HCT116 (cell line): Measurements from ENCODE around the gene TSPOAP1. TPM values are rescaled to one million over a fixed set of nuclear protein-coding genes. Genes with fewer than 3 reads are reported as not detected.

Source experiments
- ATAC-seq: fragments of 200-7000 bp; cut with Tn5 transposase; 2 replicates; pipeline ENCODE4 v1.9.1; 2020; ENCODE audit warnings: mild to moderate bottlenecking, moderate library complexity
- BruUV-seq: library from RNA; stranded (reverse); fragments of 400-500 nt; replicated peaks from 2 replicates; lab custom pipeline; 2021; lab: Mats Ljungman, UMichigan
- CTCF ChIA-PET: fragments of 300-600 bp; sonication (Branson Sonifier 250); formaldehyde crosslinking; loops from one replicate; lab custom pipeline; 2021; ENCODE audit warnings: antibody characterized with exemption; lab: Charles Lee
- POLR2A ChIA-PET: fragments of 300-600, 350-600 bp; sonication (Branson Sonifier 250); formaldehyde crosslinking; loops from one replicate; lab custom pipeline; 2021; ENCODE audit warnings: antibody characterized with exemption; lab: Charles Lee
- RAD21 ChIA-PET, 2 experiments: fragments of 300-600 bp; sonication (Branson Sonifier 250); formaldehyde crosslinking; loops; one replicate each; lab custom pipeline; 2023; ENCODE audit warnings: low total read pairs in 2 of 2; ENCODE audit not compliant: uncharacterized antibody in 2 of 2, unreplicated experiment in 2 of 2, low non-redundant PET in 1 of 2; lab: Charles Lee
- DNase-seq: peaks from one replicate; pipeline ENCODE4 v3.0.0-alpha.2; 2010; ENCODE audit warnings: low read depth, low spot score
- H2AFZ ChIP-seq: fragments of 200-600 bp; shearing (Covaris generic), sonication (generic); 2 replicates; pipeline ENCODE4 v1.6.1; 2017; ENCODE audit warnings: low read depth, mixed run types, mixed read lengths, antibody characterized with exemption, low read length; ENCODE audit not compliant: poor library complexity, severe bottlenecking
- H3K27ac ChIP-seq: 2 replicates; pipeline ENCODE4 v1.5.1; 2012; ENCODE audit warnings: low read depth, low read length
- H3K27me3 ChIP-seq: fragments of 200-600 bp; sonication (generic); 2 replicates; pipeline ENCODE4 v1.6.1; 2016; ENCODE audit warnings: mixed run types, low read length, mixed read lengths; ENCODE audit not compliant: insufficient read depth
- H3K36me3 ChIP-seq, 2 experiments: fragments of 200-500 bp in 1 of 2; fragments of 200-600 bp in 1 of 2; sonication (Bioruptor generic) in 1 of 2; sonication (generic) in 1 of 2; 2 replicates each; pipeline versions ENCODE4 v1.5.1 to v1.6.1; 2014 to 2016; ENCODE audit warnings: low read length in 2 of 2, inconsistent platforms in 1 of 2, mixed read lengths in 1 of 2, mixed run types in 1 of 2; ENCODE audit not compliant: insufficient read depth in 2 of 2, control insufficient read depth in 1 of 2
- H3K4me1 ChIP-seq, 2 experiments: fragments of 200-600 bp in 1 of 2; sonication (generic) in 1 of 2; 2 replicates each; pipeline versions ENCODE4 v1.5.1 to v1.6.1; 2012 to 2017; ENCODE audit warnings: low read length in 2 of 2, inconsistent platforms in 1 of 2, mild to moderate bottlenecking in 1 of 2, mixed read lengths in 1 of 2, mixed run types in 1 of 2, moderate library complexity in 1 of 2; ENCODE audit not compliant: insufficient read depth in 2 of 2, control insufficient read depth in 1 of 2
- H3K4me2 ChIP-seq: fragments of 200-600 bp; sonication (generic); 2 replicates; pipeline ENCODE4 v1.6.1; 2017; ENCODE audit warnings: mixed run types, low read length, mixed read lengths
- H3K4me3 ChIP-seq, 2 experiments: fragments of 200-600 bp in 1 of 2; sonication (generic) in 1 of 2; replicated peaks in 1 of 2; 2 replicates each; pipeline ENCODE4 v1.5.1; 2011 to 2016; ENCODE audit warnings: low read length in 2 of 2, control low read depth in 1 of 2, low read depth in 1 of 2, mild to moderate bottlenecking in 1 of 2, mixed read lengths in 1 of 2, mixed run types in 1 of 2
- H3K79me2 ChIP-seq: fragments of 200-600 bp; sonication (generic); 2 replicates; pipeline ENCODE4 v1.6.1; 2017; ENCODE audit warnings: mild to moderate bottlenecking, mixed run types, low read length, moderate library complexity, mixed read lengths; ENCODE audit not compliant: insufficient read depth
- H3K9ac ChIP-seq: fragments of 200-600 bp; sonication (generic); 2 replicates; pipeline ENCODE4 v1.6.1; 2016; ENCODE audit warnings: low read length, mixed read lengths
- H3K9me2 ChIP-seq: fragments of 200-600 bp; sonication (generic), shearing (Covaris generic); 2 replicates; pipeline ENCODE4 v1.6.1; 2017; ENCODE audit warnings: mixed run types, mild to moderate bottlenecking, moderate library complexity; ENCODE audit not compliant: insufficient read depth
- H3K9me3 ChIP-seq, 2 experiments: fragments of 200-500 bp in 1 of 2; fragments of 200-600 bp in 1 of 2; sonication (Bioruptor generic) in 1 of 2; sonication (generic) in 1 of 2; 2 replicates each; pipeline ENCODE4 v1.6.1; 2014 to 2017; ENCODE audit warnings: low read length in 2 of 2, mixed read lengths in 2 of 2, inconsistent platforms in 1 of 2, low read depth in 1 of 2, mild to moderate bottlenecking in 1 of 2, mixed run types in 1 of 2, moderate library complexity in 1 of 2; ENCODE audit not compliant: control insufficient read depth in 1 of 2, insufficient read depth in 1 of 2
- H4K20me1 ChIP-seq: fragments of 200-600 bp; sonication (generic), shearing (Covaris generic); 2 replicates; pipeline ENCODE4 v1.6.1; 2017; ENCODE audit warnings: mixed run types, mild to moderate bottlenecking, moderate library complexity; ENCODE audit not compliant: insufficient read depth
- CBX3 ChIP-seq: IDR thresholded peaks from 2 replicates; pipeline ENCODE4 v1.6.1; 2012; ENCODE audit warnings: low read depth
- CEBPB ChIP-seq: IDR thresholded peaks from 2 replicates; pipeline ENCODE4 v1.6.1; 2012; ENCODE audit warnings: low read depth
- EGR1 ChIP-seq: IDR thresholded peaks from 2 replicates; pipeline ENCODE4 v1.6.1; 2012; ENCODE audit warnings: low read depth
- ELF1 ChIP-seq: IDR thresholded peaks from 2 replicates; pipeline ENCODE4 v1.6.1; 2012; ENCODE audit warnings: low read depth, borderline replicate concordance
- EZH2phosphoT487 ChIP-seq: fragments of 200-600 bp; IDR thresholded peaks from 2 replicates; pipeline ENCODE4 v1.6.1; 2018; ENCODE audit warnings: antibody characterized with exemption, borderline replicate concordance
- FOSL1 ChIP-seq: IDR thresholded peaks from 2 replicates; pipeline ENCODE4 v1.6.1; 2012; ENCODE audit warnings: low read depth
- JUND ChIP-seq: IDR thresholded peaks from 2 replicates; pipeline ENCODE4 v1.6.1; 2012
- POLR2A ChIP-seq: IDR thresholded peaks from 2 replicates; pipeline ENCODE4 v1.7.0; 2011; ENCODE audit warnings: borderline replicate concordance; ENCODE audit not compliant: insufficient read depth, insufficient read length; ENCODE audit errors: extremely low read depth
- POLR2AphosphoS5 ChIP-seq: IDR thresholded peaks from 2 replicates; pipeline ENCODE4 v1.6.1; 2011; ENCODE audit warnings: mild to moderate bottlenecking, low read depth, low read length, moderate library complexity
- SRF ChIP-seq: IDR thresholded peaks from 2 replicates; pipeline ENCODE4 v1.6.1; 2012; ENCODE audit warnings: low read depth
- YY1 ChIP-seq: IDR thresholded peaks from 2 replicates; pipeline ENCODE4 v1.6.1; 2011; ENCODE audit warnings: low read length, low read depth, moderate library complexity, mild to moderate bottlenecking; ENCODE audit not compliant: insufficient replicate concordance; ENCODE audit errors: extremely low read depth
- ZFX ChIP-seq: fragments of 450-650 bp; IDR thresholded peaks from 2 replicates; pipeline ENCODE4 v1.6.1; 2017
- ZNF274 ChIP-seq: fragments of 200-500 bp; sonication (Bioruptor generic); IDR thresholded peaks from 2 replicates; pipeline ENCODE4 v1.6.1; 2014; ENCODE audit warnings: mild to moderate bottlenecking, low read depth, low read length, inconsistent platforms
- intact Hi-C: fragments of 100-400 bp; cut with micrococcal nuclease; formaldehyde crosslinking; loops from 2 replicates; pipeline ENCODE4 v1.10.0; 2022
- total RNA-seq: library from RNA; stranded (reverse); gene quantifications from one replicate; pipeline ENCODE4 v1.2.1, GENCODE V29; 2021; ENCODE audit not compliant: unreplicated experiment
- TF ChIP-seq, protein P1 (sequence below): IDR thresholded peaks from 2 replicates; pipeline ENCODE4 v1.6.1; 2012; ENCODE audit warnings: low read depth
- TF ChIP-seq, protein P2 (sequence below): IDR thresholded peaks from 2 replicates; pipeline ENCODE4 v1.6.1; 2012
- TF ChIP-seq, protein P3 (sequence below), 3 experiments: fragments of 200-600 bp in 1 of 3; sonication (generic) in 1 of 3; IDR thresholded peaks in 2 of 3; conservative IDR thresholded peaks in 1 of 3; 2 replicates each; pipeline ENCODE4 v1.5.1; 2012 to 2017; ENCODE audit warnings: low read depth in 2 of 3, low read length in 2 of 3, antibody characterized with exemption in 1 of 3, borderline replicate concordance in 1 of 3, control low read depth in 1 of 3, mild to moderate bottlenecking in 1 of 3, mixed read lengths in 1 of 3, mixed run types in 1 of 3, moderate library complexity in 1 of 3; ENCODE audit not compliant: insufficient read depth in 1 of 3
- TF ChIP-seq, protein P4 (sequence below): IDR thresholded peaks from 2 replicates; pipeline ENCODE4 v1.6.1; 2012
- TF ChIP-seq, protein P5 (sequence below): IDR thresholded peaks from 2 replicates; pipeline ENCODE4 v1.6.1; 2011; ENCODE audit warnings: mild to moderate bottlenecking, low read length, moderate library complexity; ENCODE audit not compliant: insufficient replicate concordance; ENCODE audit errors: extremely low read depth

The TSPOAP1 gene
- total RNA-seq, 1 experiment from 2014 or later, result 0.27 TPM

DNA sequence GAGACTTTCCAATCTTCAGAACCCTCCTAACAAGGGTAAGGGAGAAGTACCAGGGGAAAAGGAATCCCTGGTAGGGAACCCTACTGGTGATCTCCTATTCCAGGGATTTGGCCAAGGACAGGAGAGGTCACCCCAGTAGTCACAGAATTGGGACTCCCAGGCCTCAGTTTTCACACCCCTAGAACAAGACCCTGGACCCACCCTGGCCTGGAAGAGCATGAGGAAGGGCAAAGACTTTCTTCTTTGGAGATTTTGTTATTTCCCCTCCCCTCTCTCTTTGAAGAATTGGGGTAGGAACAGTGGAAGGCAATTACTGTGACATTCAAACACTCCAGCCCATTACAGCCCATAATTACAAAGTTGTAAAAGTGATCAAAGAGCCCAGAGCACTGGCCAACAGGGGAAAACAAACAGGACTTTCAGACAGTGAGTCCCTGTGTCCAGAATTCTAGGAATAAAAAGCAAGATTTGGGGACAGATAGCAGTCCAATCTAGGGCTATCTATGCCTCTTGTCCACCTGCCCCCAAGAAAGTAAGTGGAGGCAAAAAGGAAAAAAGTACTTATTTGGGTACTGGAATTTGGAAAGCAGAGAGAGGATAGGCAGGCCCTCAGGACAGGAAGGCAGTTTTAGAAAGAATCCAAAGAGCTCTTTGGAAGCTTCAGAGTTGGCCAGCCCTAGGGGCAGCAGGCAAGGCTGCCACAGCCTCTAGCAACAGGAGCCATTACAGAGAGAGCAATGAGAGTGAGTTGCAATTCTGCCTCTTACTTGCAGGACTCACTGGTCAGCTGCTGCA lies 36.8 kb upstream of the TSPOAP1 start:
- H2AFZ ChIP-seq, result no peak overlapping the region
- CTCF ChIA-PET, result interaction anchor here (1.5 to 1.6 kb wide), 2 partner anchors 48 to 52 kb away, joined by 3 to 4 read pairs; partner anchors contain the start of gene RNF43
- TF ChIP-seq, protein P1, sequence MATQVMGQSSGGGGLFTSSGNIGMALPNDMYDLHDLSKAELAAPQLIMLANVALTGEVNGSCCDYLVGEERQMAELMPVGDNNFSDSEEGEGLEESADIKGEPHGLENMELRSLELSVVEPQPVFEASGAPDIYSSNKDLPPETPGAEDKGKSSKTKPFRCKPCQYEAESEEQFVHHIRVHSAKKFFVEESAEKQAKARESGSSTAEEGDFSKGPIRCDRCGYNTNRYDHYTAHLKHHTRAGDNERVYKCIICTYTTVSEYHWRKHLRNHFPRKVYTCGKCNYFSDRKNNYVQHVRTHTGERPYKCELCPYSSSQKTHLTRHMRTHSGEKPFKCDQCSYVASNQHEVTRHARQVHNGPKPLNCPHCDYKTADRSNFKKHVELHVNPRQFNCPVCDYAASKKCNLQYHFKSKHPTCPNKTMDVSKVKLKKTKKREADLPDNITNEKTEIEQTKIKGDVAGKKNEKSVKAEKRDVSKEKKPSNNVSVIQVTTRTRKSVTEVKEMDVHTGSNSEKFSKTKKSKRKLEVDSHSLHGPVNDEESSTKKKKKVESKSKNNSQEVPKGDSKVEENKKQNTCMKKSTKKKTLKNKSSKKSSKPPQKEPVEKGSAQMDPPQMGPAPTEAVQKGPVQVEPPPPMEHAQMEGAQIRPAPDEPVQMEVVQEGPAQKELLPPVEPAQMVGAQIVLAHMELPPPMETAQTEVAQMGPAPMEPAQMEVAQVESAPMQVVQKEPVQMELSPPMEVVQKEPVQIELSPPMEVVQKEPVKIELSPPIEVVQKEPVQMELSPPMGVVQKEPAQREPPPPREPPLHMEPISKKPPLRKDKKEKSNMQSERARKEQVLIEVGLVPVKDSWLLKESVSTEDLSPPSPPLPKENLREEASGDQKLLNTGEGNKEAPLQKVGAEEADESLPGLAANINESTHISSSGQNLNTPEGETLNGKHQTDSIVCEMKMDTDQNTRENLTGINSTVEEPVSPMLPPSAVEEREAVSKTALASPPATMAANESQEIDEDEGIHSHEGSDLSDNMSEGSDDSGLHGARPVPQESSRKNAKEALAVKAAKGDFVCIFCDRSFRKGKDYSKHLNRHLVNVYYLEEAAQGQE, result no peak
- TF ChIP-seq, protein P2, sequence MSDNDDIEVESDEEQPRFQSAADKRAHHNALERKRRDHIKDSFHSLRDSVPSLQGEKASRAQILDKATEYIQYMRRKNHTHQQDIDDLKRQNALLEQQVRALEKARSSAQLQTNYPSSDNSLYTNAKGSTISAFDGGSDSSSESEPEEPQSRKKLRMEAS, result no peak
- TF ChIP-seq, protein P3, sequence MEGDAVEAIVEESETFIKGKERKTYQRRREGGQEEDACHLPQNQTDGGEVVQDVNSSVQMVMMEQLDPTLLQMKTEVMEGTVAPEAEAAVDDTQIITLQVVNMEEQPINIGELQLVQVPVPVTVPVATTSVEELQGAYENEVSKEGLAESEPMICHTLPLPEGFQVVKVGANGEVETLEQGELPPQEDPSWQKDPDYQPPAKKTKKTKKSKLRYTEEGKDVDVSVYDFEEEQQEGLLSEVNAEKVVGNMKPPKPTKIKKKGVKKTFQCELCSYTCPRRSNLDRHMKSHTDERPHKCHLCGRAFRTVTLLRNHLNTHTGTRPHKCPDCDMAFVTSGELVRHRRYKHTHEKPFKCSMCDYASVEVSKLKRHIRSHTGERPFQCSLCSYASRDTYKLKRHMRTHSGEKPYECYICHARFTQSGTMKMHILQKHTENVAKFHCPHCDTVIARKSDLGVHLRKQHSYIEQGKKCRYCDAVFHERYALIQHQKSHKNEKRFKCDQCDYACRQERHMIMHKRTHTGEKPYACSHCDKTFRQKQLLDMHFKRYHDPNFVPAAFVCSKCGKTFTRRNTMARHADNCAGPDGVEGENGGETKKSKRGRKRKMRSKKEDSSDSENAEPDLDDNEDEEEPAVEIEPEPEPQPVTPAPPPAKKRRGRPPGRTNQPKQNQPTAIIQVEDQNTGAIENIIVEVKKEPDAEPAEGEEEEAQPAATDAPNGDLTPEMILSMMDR (IDR thresholded peaks at IDR 0.05 in 2 of 3, conservative IDR thresholded peaks at IDR 0.05 in 1 of 3; ENCODE audit: borderline replicate concordance in 1 of 3, insufficient read depth in 1 of 3, low read depth in 2 of 3, low read length in 2 of 3), result no peak
- TF ChIP-seq JUND (no peak), FOSL1 (no peak), EZH2phosphoT487 (no peak), CEBPB (no peak), SRF (no peak), POLR2A (no peak), YY1 (no peak), ZFX (no peak), ELF1 (no peak), ZNF274 (no peak), EGR1 (no peak), CBX3 (no peak), POLR2AphosphoS5 (no peak)
- TF ChIP-seq, protein P4, sequence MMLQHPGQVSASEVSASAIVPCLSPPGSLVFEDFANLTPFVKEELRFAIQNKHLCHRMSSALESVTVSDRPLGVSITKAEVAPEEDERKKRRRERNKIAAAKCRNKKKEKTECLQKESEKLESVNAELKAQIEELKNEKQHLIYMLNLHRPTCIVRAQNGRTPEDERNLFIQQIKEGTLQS, result no peak
- TF ChIP-seq, protein P5, sequence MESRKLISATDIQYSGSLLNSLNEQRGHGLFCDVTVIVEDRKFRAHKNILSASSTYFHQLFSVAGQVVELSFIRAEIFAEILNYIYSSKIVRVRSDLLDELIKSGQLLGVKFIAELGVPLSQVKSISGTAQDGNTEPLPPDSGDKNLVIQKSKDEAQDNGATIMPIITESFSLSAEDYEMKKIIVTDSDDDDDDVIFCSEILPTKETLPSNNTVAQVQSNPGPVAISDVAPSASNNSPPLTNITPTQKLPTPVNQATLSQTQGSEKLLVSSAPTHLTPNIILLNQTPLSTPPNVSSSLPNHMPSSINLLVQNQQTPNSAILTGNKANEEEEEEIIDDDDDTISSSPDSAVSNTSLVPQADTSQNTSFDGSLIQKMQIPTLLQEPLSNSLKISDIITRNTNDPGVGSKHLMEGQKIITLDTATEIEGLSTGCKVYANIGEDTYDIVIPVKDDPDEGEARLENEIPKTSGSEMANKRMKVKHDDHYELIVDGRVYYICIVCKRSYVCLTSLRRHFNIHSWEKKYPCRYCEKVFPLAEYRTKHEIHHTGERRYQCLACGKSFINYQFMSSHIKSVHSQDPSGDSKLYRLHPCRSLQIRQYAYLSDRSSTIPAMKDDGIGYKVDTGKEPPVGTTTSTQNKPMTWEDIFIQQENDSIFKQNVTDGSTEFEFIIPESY, result no peak
- H3K36me3 ChIP-seq, result peaks cover 26 to 55% of the 10 kb centered on the region in 2 experiments; a peak in 3 of 4 replicates
- DNase-seq, result no peak
- no peaks in the 10 kb centered on the region for H3K9me3 ChIP-seq
- peak overlapping the region; percentile 45 for H3K4me2 ChIP-seq
- RAD21 ChIA-PET, result no interaction called here
- H3K79me2 ChIP-seq, result peaks cover 55% of the 10 kb centered on the region
- H3K9me2 ChIP-seq, result no peaks in the 10 kb centered on the region
- H3K9ac ChIP-seq, result peak overlapping the region; percentile 30; the same call in 1 of the 2 replicates
- peaks cover 26 to 31% of the 10 kb centered on the region in 2 experiments for H3K4me1 ChIP-seq
- no peak overlapping the region for H3K4me3 ChIP-seq
- no peaks in the 10 kb centered on the region for H4K20me1 ChIP-seq
- H3K27ac ChIP-seq, result peak overlapping the region; percentile 46
- intact Hi-C loops, result no loop called here
- POLR2A ChIA-PET, result interaction anchor here (1.0 to 1.5 kb wide), 2 partner anchors 10 to 14 kb away, joined by 4 read pairs; partner anchors contain the start of gene SUPT4H1
- no peak; the same call in 1 of the 2 replicates for ATAC-seq
- no TSS peak for BruUV-seq
- no peaks in the 10 kb centered on the region for H3K27me3 ChIP-seq
